ENCODE data around the gene BECN2.

The BECN2 gene

DNA sequence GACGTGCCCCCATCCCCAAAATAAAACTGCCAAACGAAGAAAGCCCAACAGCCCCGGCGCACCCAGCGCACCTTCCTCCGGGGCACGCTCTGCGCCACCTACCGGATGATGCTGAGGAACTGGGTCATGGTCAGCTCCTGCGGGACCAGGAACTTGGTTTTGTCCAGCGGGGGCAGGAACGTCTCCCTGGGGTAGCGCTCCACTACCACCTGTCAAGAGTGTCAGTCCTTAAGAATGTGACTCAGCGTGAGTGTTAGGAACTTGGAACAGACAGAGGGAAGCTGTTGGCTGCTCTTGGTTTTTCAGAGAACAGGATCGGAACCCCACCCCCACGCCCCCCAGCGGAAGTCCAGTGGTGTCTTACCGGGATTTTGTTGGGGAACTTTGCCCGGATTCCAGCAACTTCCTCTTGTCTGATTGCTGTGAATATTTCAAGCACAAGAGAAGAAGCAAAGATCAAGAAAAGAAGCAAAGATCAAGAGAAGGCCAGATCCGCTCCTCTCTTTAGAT lies 40.9 kb downstream of the BECN2 start:
- Mint-ChIP-seq H3K4me1 (peaks cover 4% of the 10 kb centered on the region), H3K9me3 (no peaks in the 10 kb centered on the region), H3K4me3 (peak overlapping the region; percentile 56), H3K27ac (no peak overlapping the region), H3K27me3 (peaks cover 8% of the 10 kb centered on the region), H3K36me3 (ENCODE audit: low read depth) (no peaks in the 10 kb centered on the region)
- peak; percentile 82 for ATAC-seq
- DNase-seq, result peak; percentile 59

DNA sequence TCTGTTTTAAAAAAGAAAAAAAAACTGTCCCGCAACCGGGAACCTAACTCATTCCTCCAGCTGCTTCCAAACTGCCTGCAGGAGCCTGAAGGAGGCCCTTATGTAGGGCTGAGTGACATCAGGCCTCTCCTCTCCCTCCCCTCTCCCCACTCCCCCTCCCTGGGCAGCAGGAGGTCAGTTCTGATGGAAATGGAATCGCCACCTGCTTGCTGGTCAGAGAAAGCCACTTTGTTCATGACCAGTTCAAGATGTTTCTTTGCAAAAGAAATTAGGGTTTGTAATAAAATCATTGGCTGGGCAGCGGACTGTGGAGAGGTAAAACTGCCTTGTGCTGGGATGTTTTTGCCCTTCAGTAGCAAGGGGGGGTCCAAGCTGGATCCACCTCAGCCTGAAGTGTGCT lies 41.5 kb downstream of the BECN2 start, which contains the start of gene MAP1LC3C:
TSS of gene MAP1LC3C (minus strand) at position 73 of the 400 bp plus-strand sequence. CDS start 90 bp downstream, outside the sequence.
- DNase-seq, result no peak
- peak within 1 kb of the TSS; percentile 56 for H3K4me3 Mint-ChIP-seq
- peaks cover 4% of the 10 kb centered on the region for H3K4me1 Mint-ChIP-seq
- no peaks in the 10 kb centered on the region for H3K9me3 Mint-ChIP-seq
- H3K36me3 Mint-ChIP-seq (ENCODE audit: low read depth), result no peaks in the 10 kb centered on the region
- ATAC-seq, result no peak
- H3K27me3 Mint-ChIP-seq, result peaks cover 8% of the 10 kb centered on the region
- no peak within 1 kb of the TSS for H3K27ac Mint-ChIP-seq

DNA sequence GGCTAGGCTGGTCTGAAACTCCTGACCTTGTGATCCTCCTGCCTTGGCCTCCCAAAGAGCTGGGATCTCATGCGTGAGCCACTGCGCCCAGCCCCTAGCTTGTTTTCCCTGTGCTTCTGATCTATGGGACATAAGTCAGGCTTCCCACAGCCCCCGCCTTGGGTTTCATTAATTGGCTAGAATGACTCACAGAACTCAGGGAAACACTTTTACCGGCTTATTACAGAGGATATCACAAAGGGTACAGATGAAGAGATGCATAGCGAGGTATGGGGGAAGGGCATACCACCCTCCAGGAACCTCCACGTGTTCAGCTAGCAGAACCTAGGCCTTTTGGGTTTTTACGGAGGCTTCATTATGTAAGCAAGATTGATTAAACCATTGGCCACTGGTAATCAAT lies 42.9 kb downstream of the BECN2 start:
- DNase-seq (no peak), ATAC-seq (no peak)
- Mint-ChIP-seq H3K4me1 (peaks cover 4% of the 10 kb centered on the region), H3K9me3 (no peaks in the 10 kb centered on the region), H3K4me3 (no peak overlapping the region), H3K27me3 (peaks cover 5% of the 10 kb centered on the region), H3K36me3 (ENCODE audit: low read depth) (no peaks in the 10 kb centered on the region), H3K27ac (no peak overlapping the region)

DNA sequence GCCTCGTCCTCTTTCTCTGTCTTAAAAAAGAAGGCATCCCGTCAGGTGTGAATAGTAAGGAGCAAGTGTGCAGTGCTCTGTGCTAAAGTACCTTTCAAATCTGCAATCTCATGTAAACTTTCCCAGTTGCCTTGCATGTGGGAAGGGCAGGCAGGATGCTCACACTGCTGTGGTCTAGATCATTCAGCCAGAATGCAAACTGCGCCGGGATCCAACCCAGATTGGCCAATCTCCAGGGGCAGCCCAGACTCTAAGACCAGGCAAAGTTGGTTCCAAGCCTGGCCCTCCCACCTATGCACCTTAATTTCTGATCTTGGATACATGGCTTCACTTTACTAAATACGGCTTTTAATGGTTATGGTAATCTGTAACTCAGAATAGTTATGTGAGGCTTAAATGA lies 44.5 kb downstream of the BECN2 start:
- Mint-ChIP-seq H3K27me3 (peaks cover 2% of the 10 kb centered on the region), H3K9me3 (no peaks in the 10 kb centered on the region), H3K4me3 (no peak overlapping the region), H3K4me1 (peaks cover 4% of the 10 kb centered on the region), H3K36me3 (ENCODE audit: low read depth) (no peaks in the 10 kb centered on the region), H3K27ac (no peak overlapping the region)
- no peak for ATAC-seq
- no peak for DNase-seq

DNA sequence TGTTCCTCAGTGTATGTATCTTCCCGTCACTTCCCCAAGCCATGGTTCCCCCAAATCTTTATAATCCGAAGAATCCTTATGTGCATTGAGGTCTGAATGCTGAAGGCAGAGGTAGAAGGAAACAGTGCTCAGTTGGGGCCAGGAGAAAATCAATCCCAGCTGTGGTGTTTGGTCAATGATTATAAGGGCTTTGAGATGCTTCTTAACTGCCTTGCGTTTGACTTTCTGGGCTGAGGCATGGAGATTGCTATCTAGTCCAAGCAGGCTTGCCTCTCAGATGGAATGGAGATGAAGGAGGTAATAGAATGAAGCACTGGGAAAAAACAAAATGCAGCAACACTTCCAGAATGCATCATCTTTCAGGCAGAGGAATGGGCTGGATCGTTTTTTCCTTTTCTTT lies 44.9 kb downstream of the BECN2 start:
- no peaks in the 10 kb centered on the region for H3K36me3 Mint-ChIP-seq (ENCODE audit: low read depth)
- H3K27ac Mint-ChIP-seq, result no peak overlapping the region
- DNase-seq (no peak), ATAC-seq (no peak)
- peaks cover 2% of the 10 kb centered on the region for H3K27me3 Mint-ChIP-seq
- peaks cover 4% of the 10 kb centered on the region for H3K4me1 Mint-ChIP-seq
- no peak overlapping the region for H3K4me3 Mint-ChIP-seq
- H3K9me3 Mint-ChIP-seq, result no peaks in the 10 kb centered on the region

DNA sequence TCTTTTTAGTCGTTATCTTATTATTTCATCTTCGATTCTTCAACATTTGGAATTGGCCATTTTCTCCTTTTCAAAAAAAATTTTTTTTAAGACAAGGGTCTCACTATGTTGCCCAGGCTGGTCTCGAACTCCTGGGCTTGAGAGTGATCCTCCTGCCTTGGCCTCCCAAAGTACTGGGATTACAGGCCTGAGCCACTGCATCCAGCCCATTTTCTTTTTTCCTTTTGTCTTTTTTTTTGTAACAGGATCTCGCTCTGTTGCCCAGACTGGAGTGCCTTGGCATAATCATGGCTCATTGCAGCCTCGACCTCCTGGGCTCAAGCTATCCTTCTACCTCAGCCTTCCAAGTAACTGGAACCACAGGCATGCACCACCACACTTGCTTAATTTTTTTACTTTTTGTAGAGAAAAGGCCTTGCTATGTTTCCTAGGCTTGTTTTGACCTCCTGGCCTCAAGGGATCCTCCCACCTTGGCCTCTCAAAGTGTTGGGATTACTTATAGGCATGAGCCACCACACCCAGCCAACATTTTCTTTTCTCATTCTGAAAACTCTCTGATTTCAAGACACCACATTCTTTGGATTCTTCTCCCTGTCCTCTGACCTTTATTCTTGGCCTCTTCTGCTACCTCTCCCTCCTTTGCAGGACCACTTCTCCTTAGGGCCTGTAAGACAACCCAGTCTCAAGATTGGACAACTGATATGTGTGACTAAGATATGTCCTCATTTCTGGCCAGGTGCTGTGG lies 47.4 kb downstream of the BECN2 start:
- DNase-seq (no peak), ATAC-seq (no peak)
- Mint-ChIP-seq H3K36me3 (ENCODE audit: low read depth) (no peaks in the 10 kb centered on the region), H3K27me3 (peaks cover 5% of the 10 kb centered on the region), H3K9me3 (no peaks in the 10 kb centered on the region), H3K27ac (no peak overlapping the region), H3K4me1 (no peaks in the 10 kb centered on the region), H3K4me3 (no peak overlapping the region)

DNA sequence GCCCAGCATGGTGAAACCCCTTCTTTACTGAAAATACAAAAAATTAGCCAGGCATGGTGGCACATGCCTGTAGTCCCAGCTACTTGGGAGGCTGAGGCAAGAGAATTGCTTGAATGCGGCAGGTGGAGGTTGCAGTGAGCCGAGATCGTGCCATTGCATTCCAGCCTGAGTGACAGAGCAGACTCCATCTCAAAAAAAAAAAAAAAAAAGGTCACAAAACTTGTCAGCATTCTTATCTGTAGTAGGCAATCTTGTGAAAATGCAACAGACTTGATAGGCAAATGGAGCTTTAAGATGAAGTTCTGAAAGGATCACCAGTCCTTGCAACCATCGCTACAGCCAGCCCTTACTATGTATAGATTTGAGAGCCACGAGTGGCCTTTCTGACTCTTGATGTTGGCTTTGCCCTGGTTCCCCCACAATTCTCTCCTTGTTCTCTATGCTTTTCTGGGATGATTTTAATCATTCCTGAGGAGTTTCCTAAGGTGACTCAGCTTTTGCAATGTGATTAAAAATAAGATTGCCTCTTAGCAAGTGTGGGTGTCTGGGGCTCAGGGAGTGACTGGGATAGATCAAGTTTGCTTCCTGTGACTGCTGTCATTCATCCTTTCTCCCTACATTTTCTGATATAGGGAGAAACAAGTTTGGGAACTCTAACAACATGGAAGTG lies 48.4 kb downstream of the BECN2 start:
- peaks cover 5% of the 10 kb centered on the region for H3K27me3 Mint-ChIP-seq
- no peaks in the 10 kb centered on the region for H3K9me3 Mint-ChIP-seq
- DNase-seq, result no peak
- no peak overlapping the region for H3K4me3 Mint-ChIP-seq
- H3K27ac Mint-ChIP-seq, result no peak overlapping the region
- no peaks in the 10 kb centered on the region for H3K4me1 Mint-ChIP-seq
- ATAC-seq, result no peak
- no peaks in the 10 kb centered on the region for H3K36me3 Mint-ChIP-seq (ENCODE audit: low read depth)

DNA sequence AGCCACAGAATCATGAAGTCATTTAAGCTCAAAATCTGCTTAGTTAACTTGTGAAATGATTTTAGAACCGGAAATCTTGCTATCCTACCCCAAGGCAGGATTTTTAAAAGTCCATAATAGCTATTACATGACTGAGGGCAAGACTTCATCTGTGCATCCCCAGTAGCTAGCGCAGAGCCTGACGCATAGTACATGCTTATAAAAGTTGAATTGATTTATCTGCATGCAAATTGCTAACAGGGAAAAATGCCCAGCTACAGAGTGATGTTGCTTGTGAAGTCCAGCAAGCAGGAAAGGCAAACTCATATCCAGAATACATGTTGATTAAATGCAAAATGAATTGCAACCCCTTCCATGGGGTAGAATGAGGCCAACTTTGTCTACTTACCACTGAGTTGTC lies 49.4 kb downstream of the BECN2 start:
- ATAC-seq (no peak), DNase-seq (no peak)
- Mint-ChIP-seq H3K4me1 (no peaks in the 10 kb centered on the region), H3K9me3 (no peaks in the 10 kb centered on the region), H3K27me3 (peaks cover 3% of the 10 kb centered on the region), H3K27ac (no peak overlapping the region), H3K36me3 (ENCODE audit: low read depth) (no peaks in the 10 kb centered on the region), H3K4me3 (no peak overlapping the region)
